Measurements from ENCODE around the gene SARDH.

DNA sequence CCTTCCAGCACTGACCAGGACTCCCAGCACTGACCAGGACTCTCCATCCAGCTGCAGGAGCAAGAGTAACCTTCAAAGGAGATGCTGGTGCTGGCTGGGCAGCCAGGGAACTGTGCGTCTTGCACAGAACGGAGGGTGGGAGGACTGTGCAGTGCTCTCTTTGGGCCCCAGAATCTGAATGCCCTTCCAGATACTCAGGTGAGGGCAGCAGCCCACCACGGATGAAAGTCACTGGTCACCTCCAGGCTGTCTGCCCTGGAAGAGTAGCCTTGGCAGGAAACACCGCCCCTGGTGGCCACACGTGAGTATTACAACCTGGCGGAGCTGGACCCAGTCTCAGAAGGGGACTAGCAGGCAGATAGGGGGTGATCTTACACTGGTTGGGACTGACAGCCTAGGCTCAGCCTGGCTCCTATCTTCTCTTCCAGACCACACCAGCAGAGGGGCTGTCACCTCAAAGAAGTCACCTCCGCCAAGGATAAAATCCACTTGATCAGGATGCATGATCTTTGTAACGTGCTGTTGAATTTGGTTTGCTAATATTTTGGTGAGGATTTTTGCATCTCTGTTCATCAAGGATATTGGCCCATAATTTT, 4.8 kb upstream of the SARDH start:
- peak; percentile 97 for TF ChIP-seq CTCF (IDR thresholded peaks at IDR 0.05; ENCODE audit: low read depth, low read length)
- TF ChIP-seq MAX (IDR thresholded peaks at IDR 0.05; ENCODE audit: low read depth, low read length): peak; percentile 82
- no peak for TF ChIP-seq POLR2A (IDR thresholded peaks at IDR 0.05; ENCODE audit: extremely low read depth, insufficient read length)
- no peak for TF ChIP-seq MYC (IDR thresholded peaks at IDR 0.05; ENCODE audit: low read depth, low read length)

All from NB4 (cell line).